ENCODE measurements around the gene DNA2.

GRCh38 chr10:68371604-68372003 lies 100.2 kb downstream of the DNA2 start:
- no peak for TF ChIP-seq CTCF (IDR thresholded peaks at IDR 0.05)
- TF ChIP-seq POLR2A (IDR thresholded peaks at IDR 0.05), result no peak
- TF ChIP-seq POLR2AphosphoS5 (IDR thresholded peaks at IDR 0.05; ENCODE audit: insufficient read depth in 1 of 2, low read depth in 1 of 2), result no peak

All from vagina (tissue), 2 donors.